H9 (cell line): Measurements from ENCODE around the gene PFDN5. TPM values are rescaled to one million over a fixed set of nuclear protein-coding genes. Genes with fewer than 3 reads are reported as not detected.

Experiments used
- DNase-seq: peaks from one replicate; pipeline ENCODE4 v3.0.0-alpha.2; 2017
- H2AFZ ChIP-seq: one replicate; pipeline ENCODE4 v1.6.1; 2013; ENCODE audit warnings: mild to moderate bottlenecking, low read length, control low read depth, moderate library complexity
- H2AK5ac ChIP-seq: 2 replicates; pipeline ENCODE4 v1.6.1; 2013; ENCODE audit warnings: low read length, control low read depth, mixed read lengths; ENCODE audit not compliant: insufficient read length
- H2BK120ac ChIP-seq: one replicate; pipeline ENCODE4 v1.6.1; 2013; ENCODE audit warnings: low read depth, mild to moderate bottlenecking, low read length, control low read depth, inconsistent platforms; ENCODE audit not compliant: poor library complexity, severe bottlenecking
- H2BK12ac ChIP-seq: 2 replicates; pipeline ENCODE4 v1.6.1; 2013; ENCODE audit warnings: low read length, control low read depth, mixed read lengths, low read depth; ENCODE audit not compliant: insufficient read length
- H2BK15ac ChIP-seq: 2 replicates; pipeline ENCODE4 v1.6.1; 2013; ENCODE audit warnings: low read depth, low read length, control low read depth
- H2BK20ac ChIP-seq: one replicate; pipeline ENCODE4 v1.6.1; 2013; ENCODE audit warnings: low read depth, mild to moderate bottlenecking, low read length, control low read depth, inconsistent platforms; ENCODE audit not compliant: poor library complexity, severe bottlenecking
- H2BK5ac ChIP-seq: 2 replicates; pipeline ENCODE4 v1.6.1; 2013; ENCODE audit warnings: low read length, control low read depth, mixed read lengths; ENCODE audit not compliant: insufficient read length
- H3K14ac ChIP-seq: 2 replicates; pipeline ENCODE4 v1.6.1; 2013; ENCODE audit warnings: low read length, control low read depth; ENCODE audit not compliant: insufficient read depth
- H3K18ac ChIP-seq: 2 replicates; pipeline ENCODE4 v1.6.1; 2013; ENCODE audit warnings: low read depth, mild to moderate bottlenecking, mixed read lengths, low read length, control low read depth; ENCODE audit not compliant: insufficient read length
- H3K23ac ChIP-seq: 2 replicates; pipeline ENCODE4 v1.6.1; 2013; ENCODE audit warnings: low read length, control low read depth, mixed read lengths, low read depth; ENCODE audit not compliant: insufficient read length
- H3K23me2 ChIP-seq: 2 replicates; pipeline ENCODE4 v1.6.1; 2013; ENCODE audit warnings: low read depth, mild to moderate bottlenecking, mixed read lengths, low read length, control low read depth; ENCODE audit not compliant: insufficient read length, poor library complexity, severe bottlenecking
- H3K27ac ChIP-seq: 2 replicates; pipeline ENCODE4 v1.5.1; 2013; ENCODE audit warnings: low read length, control low read depth, mixed read lengths, low read depth; ENCODE audit not compliant: insufficient read length
- H3K27me3 ChIP-seq: 2 replicates; pipeline ENCODE4 v1.6.1; 2013; ENCODE audit warnings: low read length, control low read depth, inconsistent platforms; ENCODE audit not compliant: insufficient read depth
- H3K4ac ChIP-seq: 2 replicates; pipeline ENCODE4 v1.6.1; 2013; ENCODE audit warnings: low read depth, mild to moderate bottlenecking, control low read depth, inconsistent platforms, low read length, moderate library complexity
- H3K4me1 ChIP-seq: 2 replicates; pipeline ENCODE4 v1.6.1; 2013; ENCODE audit warnings: low read length, control low read depth, inconsistent platforms; ENCODE audit not compliant: insufficient read depth
- H3K4me2 ChIP-seq: 2 replicates; pipeline ENCODE4 v1.6.1; 2013; ENCODE audit warnings: low read length, control low read depth, mixed read lengths; ENCODE audit not compliant: insufficient read length, insufficient read depth
- H3K56ac ChIP-seq: 2 replicates; pipeline ENCODE4 v1.6.1; 2013; ENCODE audit warnings: low read depth, mild to moderate bottlenecking, mixed read lengths, low read length, control low read depth; ENCODE audit not compliant: insufficient read length
- H3K79me1 ChIP-seq: 2 replicates; pipeline ENCODE4 v1.6.1; 2013; ENCODE audit warnings: low read depth, mild to moderate bottlenecking, moderate library complexity, low read length, control low read depth, inconsistent platforms; ENCODE audit not compliant: insufficient read depth, poor library complexity, severe bottlenecking
- H3K79me2 ChIP-seq: 2 replicates; pipeline ENCODE4 v1.6.1; 2013; ENCODE audit warnings: low read length, control low read depth, inconsistent platforms; ENCODE audit not compliant: insufficient read depth
- H3K9ac ChIP-seq: 2 replicates; pipeline ENCODE4 v1.6.1; 2013; ENCODE audit warnings: low read length, control low read depth, mixed read lengths; ENCODE audit not compliant: insufficient read length; ENCODE audit errors: extremely low read depth
- H3K9me3 ChIP-seq: one replicate; pipeline ENCODE4 v1.6.1; 2013; ENCODE audit warnings: low read depth, low read length, inconsistent platforms; ENCODE audit not compliant: control insufficient read depth
- H3T11ph ChIP-seq: one replicate; pipeline ENCODE4 v1.6.1; 2013; ENCODE audit warnings: mild to moderate bottlenecking, low read length, control low read depth, inconsistent platforms
- H4K20me1 ChIP-seq: one replicate; pipeline ENCODE4 v1.6.1; 2013; ENCODE audit not compliant: control insufficient read depth, insufficient read length, insufficient read depth
- H4K5ac ChIP-seq: 2 replicates; pipeline ENCODE4 v1.6.1; 2013; ENCODE audit warnings: low read depth, mild to moderate bottlenecking, mixed read lengths, low read length, control low read depth; ENCODE audit not compliant: insufficient read length
- H4K8ac ChIP-seq: replicated peaks from 2 replicates; pipeline ENCODE4 v1.6.1; 2013; ENCODE audit warnings: low read length, control low read depth, mixed read lengths, low read depth; ENCODE audit not compliant: insufficient read length
- H4K91ac ChIP-seq: 2 replicates; pipeline ENCODE4 v1.6.1; 2013; ENCODE audit warnings: low read depth, mild to moderate bottlenecking, moderate library complexity, mixed read lengths, low read length, control low read depth; ENCODE audit not compliant: insufficient read length
- H3K27ac Mint-ChIP-seq, 3 experiments: 2 replicates in 2 of 3; 3 replicates in 1 of 3; pipeline ENCODE4 v1.8.0; 2020 to 2021; ENCODE audit warnings: mixed read lengths in 3 of 3, mild to moderate bottlenecking in 1 of 3, moderate library complexity in 1 of 3
- H3K27me3 Mint-ChIP-seq: 2 replicates; pipeline ENCODE4 v1.8.0; 2021; ENCODE audit warnings: low read depth, mild to moderate bottlenecking, moderate library complexity, mixed read lengths
- H3K36me3 Mint-ChIP-seq, 3 experiments: 2 replicates in 2 of 3; 3 replicates in 1 of 3; pipeline ENCODE4 v1.8.0; 2020 to 2021; ENCODE audit warnings: low read depth in 3 of 3, mixed read lengths in 3 of 3; ENCODE audit not compliant: insufficient read depth in 1 of 3
- H3K4me1 Mint-ChIP-seq, 2 experiments: 2 replicates each; pipeline ENCODE4 v1.8.0; 2020; ENCODE audit warnings: mixed read lengths in 2 of 2
- H3K4me3 Mint-ChIP-seq, 2 experiments: 2 replicates in 1 of 2; 3 replicates in 1 of 2; pipeline ENCODE4 v1.8.0; 2020 to 2021; ENCODE audit warnings: mild to moderate bottlenecking in 2 of 2, mixed read lengths in 2 of 2, moderate library complexity in 1 of 2
- H3K9me3 Mint-ChIP-seq, 2 experiments: 2 replicates in 1 of 2; 3 replicates in 1 of 2; pipeline ENCODE4 v1.8.0; 2020; ENCODE audit warnings: mild to moderate bottlenecking in 2 of 2, mixed read lengths in 2 of 2, moderate library complexity in 1 of 2
- CTCF ChIP-seq: fragments of 200-600 bp; sonication (generic); conservative IDR thresholded peaks from 3 replicates; pipeline ENCODE4 v1.8.0; 2021; ENCODE audit warnings: antibody characterized with exemption, mild to moderate bottlenecking
- WGBS: extraction: QIAGEN DNeasy Blood & Tissue Kit; methylation state at CpG from one replicate; pipeline ENCODE4 v1.1.7; 2013; ENCODE audit warnings: missing lambda C conversion rate, low lambda C conversion rate, mixed read lengths; ENCODE audit not compliant: insufficient read length; ENCODE audit errors: extremely low coverage; 5-methylcytosine and 5-hydroxymethylcytosine counted together
- total RNA-seq: library from RNA; stranded (reverse); gene quantifications from 2 replicates; pipeline ENCODE4 v1.2.1, GENCODE V29; 2021

PFDN5 gene
- total RNA-seq, 1 experiment from 2014 or later = 285 TPM

- H3K56ac ChIP-seq = no peak overlapping the region
- no peak overlapping the region for H3K9ac ChIP-seq
- H3K79me2 ChIP-seq = no peaks in the 10 kb centered on the region
- Mint-ChIP-seq H3K27me3 (no peaks in the 10 kb centered on the region), H3K4me3 (no peak overlapping the region), H3K9me3 (no peaks in the 10 kb centered on the region), H3K27ac (no peak overlapping the region), H3K4me1 (no peaks in the 10 kb centered on the region), H3K36me3 (peaks cover 49 to 82% (median 79%) of the 10 kb centered on the region in 3 experiments; a peak in 6 of 7 replicates)
- H2BK15ac ChIP-seq = no peak overlapping the region
- no peaks in the 10 kb centered on the region for H3K23me2 ChIP-seq
- no peak overlapping the region for H3K27ac ChIP-seq
- no peak overlapping the region for H2BK120ac ChIP-seq
- whole genome bisulfite sequencing = no CpG with 5 or more reads among the region's 9 CpGs
- H3K18ac ChIP-seq = no peak overlapping the region
- H3K14ac ChIP-seq = no peak overlapping the region
- H3K4me1 ChIP-seq = no peaks in the 10 kb centered on the region
- H3K27me3 ChIP-seq = no peaks in the 10 kb centered on the region
- no peak overlapping the region for H3K23ac ChIP-seq
- no peak overlapping the region for H2AK5ac ChIP-seq
- H3K4me2 ChIP-seq = no peak overlapping the region
- no peaks in the 10 kb centered on the region for H4K20me1 ChIP-seq
- H2BK5ac ChIP-seq = no peak overlapping the region
- DNase-seq = no peak
- no peak overlapping the region for H2BK20ac ChIP-seq
- no peak overlapping the region for H3K4ac ChIP-seq
- no peaks in the 10 kb centered on the region for H3K9me3 ChIP-seq
- no peak overlapping the region for H4K5ac ChIP-seq
- no peak overlapping the region for H2BK12ac ChIP-seq
- H3T11ph ChIP-seq = no peak overlapping the region
- H4K8ac ChIP-seq = no peak overlapping the region
- no peaks in the 10 kb centered on the region for H3K79me1 ChIP-seq
- TF ChIP-seq CTCF = no peak
- no peak overlapping the region for H4K91ac ChIP-seq
- H2AFZ ChIP-seq = no peak overlapping the region
Measured at GRCh38 chr12:53277981-53278380, 17.4 kb upstream of the PFDN5 start.
